SK-N-SH (cell line): ENCODE results near the gene ALPK3. TPM values are rescaled to one million over a fixed set of nuclear protein-coding genes. Genes with fewer than 3 reads are reported as not detected.

Source experiments
- CTCF ChIA-PET: fragments of 300-600, 350-600 bp; formaldehyde crosslinking; extraction: SDS; loops from one replicate; lab custom pipeline; 2021; lab: Yijun Ruan, JAX
- POLR2A ChIA-PET: fragments of 350-600 bp; sonication (Branson Sonifier 250); formaldehyde crosslinking; extraction: SDS; loops from one replicate; lab custom pipeline; 2020; ENCODE audit warnings: antibody characterized with exemption, inconsistent platforms; lab: Yijun Ruan, JAX
- DNase-seq: peaks from one replicate; pipeline ENCODE4 v3.0.0; 2012
- H2AFZ ChIP-seq: fragments of 200-600 bp; sonication (generic); 2 replicates; pipeline ENCODE4 v1.8.1; 2016; ENCODE audit warnings: antibody characterized with exemption, mild to moderate bottlenecking, low read depth
- H3F3A ChIP-seq: fragments of 200-600 bp; sonication (generic); replicated peaks from 2 replicates; pipeline ENCODE3; 2016; ENCODE audit warnings: antibody characterized with exemption, mild to moderate bottlenecking; ENCODE audit not compliant: insufficient read depth
- H3K27ac ChIP-seq, 2 experiments: fragments of 200-500 bp in 1 of 2; fragments of 200-600 bp in 1 of 2; sonication (Bioruptor generic) in 1 of 2; sonication (generic), shearing (Covaris generic) in 1 of 2; 2 replicates each; pipeline versions ENCODE4 v1.5.1 to v1.6.1; 2014 to 2016; ENCODE audit warnings: low read depth in 2 of 2, inconsistent platforms in 1 of 2, low read length in 1 of 2, mild to moderate bottlenecking in 1 of 2, mixed read lengths in 1 of 2
- H3K27me3 ChIP-seq: fragments of 200-600 bp; sonication (generic), shearing (Covaris generic); 2 replicates; pipeline ENCODE4 v1.6.1; 2016; ENCODE audit warnings: mixed run types; ENCODE audit not compliant: insufficient read depth
- H3K36me3 ChIP-seq, 2 experiments: fragments of 200-500 bp in 1 of 2; fragments of 200-600 bp in 1 of 2; sonication (Bioruptor generic) in 1 of 2; sonication (generic) in 1 of 2; replicated peaks in 1 of 2; 2 replicates each; pipeline versions ENCODE3 to v1.5.1; 2014 to 2016; ENCODE audit warnings: low read length in 1 of 2, mild to moderate bottlenecking in 1 of 2; ENCODE audit not compliant: insufficient read depth in 2 of 2, control insufficient read depth in 1 of 2
- H3K4me1 ChIP-seq, 2 experiments: fragments of 200-500 bp in 1 of 2; fragments of 200-600 bp in 1 of 2; sonication (Bioruptor generic) in 1 of 2; sonication (generic), shearing (Covaris generic) in 1 of 2; 2 replicates each; pipeline versions ENCODE4 v1.5.1 to v1.6.1; 2014 to 2016; ENCODE audit warnings: low read depth in 1 of 2, low read length in 1 of 2, mixed run types in 1 of 2; ENCODE audit not compliant: insufficient read depth in 2 of 2, control insufficient read depth in 1 of 2
- H3K4me2 ChIP-seq: fragments of 200-600 bp; sonication (generic), shearing (Covaris generic); 2 replicates; pipeline ENCODE4 v1.6.1; 2017; ENCODE audit warnings: mixed run types
- H3K4me3 ChIP-seq, 2 experiments: fragments of 200-500 bp in 1 of 2; fragments of 200-600 bp in 1 of 2; sonication (Bioruptor generic) in 1 of 2; sonication (generic), shearing (Covaris generic) in 1 of 2; 2 replicates each; pipeline versions ENCODE4 v1.5.1 to v1.8.1; 2014 to 2016; ENCODE audit warnings: low read depth in 2 of 2, inconsistent platforms in 1 of 2, low read length in 1 of 2, mild to moderate bottlenecking in 1 of 2, mixed read lengths in 1 of 2, moderate library complexity in 1 of 2
- H3K79me2 ChIP-seq: fragments of 200-600 bp; sonication (generic); 2 replicates; pipeline ENCODE4 v1.8.1; 2017; ENCODE audit warnings: mild to moderate bottlenecking; ENCODE audit not compliant: insufficient read depth
- H3K9ac ChIP-seq: fragments of 200-600 bp; sonication (generic); 2 replicates; pipeline ENCODE4 v1.6.1; 2017; ENCODE audit warnings: mixed run types
- H3K9me2 ChIP-seq: fragments of 200-600 bp; sonication (generic); 2 replicates; pipeline ENCODE4 v1.6.1; 2017; ENCODE audit warnings: mixed run types
- H3K9me3 ChIP-seq: fragments of 200-600 bp; sonication (generic); 2 replicates; pipeline ENCODE4 v1.6.1; 2017; ENCODE audit warnings: mixed run types, mild to moderate bottlenecking, moderate library complexity
- H4K20me1 ChIP-seq: fragments of 200-600 bp; sonication (generic); 2 replicates; pipeline ENCODE4 v1.6.1; 2017; ENCODE audit warnings: mild to moderate bottlenecking, mixed run types; ENCODE audit not compliant: insufficient read depth
- CHD2 ChIP-seq: fragments of 150-350 bp; IDR thresholded peaks from 2 replicates; pipeline ENCODE4 v1.6.1; 2018; ENCODE audit warnings: low read length; ENCODE audit not compliant: partially characterized antibody
- FOXJ3 ChIP-seq: sonication (generic); formaldehyde crosslinking; IDR thresholded peaks from 2 replicates; pipeline ENCODE4 v1.5.1; 2020; ENCODE audit warnings: mild to moderate bottlenecking, missing genetic modification reagents
- MXI1 ChIP-seq: IDR thresholded peaks from 2 replicates; pipeline ENCODE4 v1.6.1; 2012; ENCODE audit warnings: mild to moderate bottlenecking, low read depth, low read length, improper control_type of control experiment
- POLR2AphosphoS5 ChIP-seq: IDR thresholded peaks from 2 replicates; pipeline ENCODE4 v1.6.1; 2012; ENCODE audit warnings: low read depth, low read length
- RAD21 ChIP-seq: IDR thresholded peaks from 2 replicates; pipeline ENCODE4 v1.6.1; 2012; ENCODE audit warnings: mild to moderate bottlenecking, low read length
- SMC3 ChIP-seq: IDR thresholded peaks from 2 replicates; pipeline ENCODE4 v1.6.1; 2012; ENCODE audit warnings: low read depth, low read length, improper control_type of control experiment
- TAF1 ChIP-seq: IDR thresholded peaks from 2 replicates; pipeline ENCODE4 v1.6.1; 2012; ENCODE audit warnings: low read depth, mild to moderate bottlenecking, low read length, moderate library complexity, borderline replicate concordance
- TEAD4 ChIP-seq: IDR thresholded peaks from 2 replicates; pipeline ENCODE4 v1.4.0; 2012; ENCODE audit warnings: mild to moderate bottlenecking, borderline replicate concordance; ENCODE audit not compliant: insufficient read depth
- YY1 ChIP-seq: IDR thresholded peaks from 2 replicates; pipeline ENCODE4 v1.4.0; 2012; ENCODE audit warnings: low read depth, mild to moderate bottlenecking
- WGBS: methylation state at CpG from one replicate; pipeline ENCODE4 v1.1.6; 2017; ENCODE audit warnings: low lambda C conversion rate; 5-methylcytosine and 5-hydroxymethylcytosine counted together
- polyA plus RNA-seq, 3 experiments: library from polyadenylated mRNA; depleted of rRNA; stranded (reverse); fragments of >200 nt; gene quantifications; 2 replicates each; pipeline ENCODE4 v1.2.3, GENCODE V29; 2012
- small RNA-seq, 7 experiments: library from RNA; depleted of rRNA; stranded (forward); fragments of <200 nt; gene quantifications; one replicate each; pipeline ENCODE3, GENCODE V24; 2012
- TF ChIP-seq, protein P1 (sequence below): fragments of 150-350 bp; IDR thresholded peaks from 2 replicates; pipeline ENCODE4 v1.6.1; 2016; ENCODE audit warnings: mild to moderate bottlenecking, low read depth, low read length
- TF ChIP-seq, protein P2 (sequence below): IDR thresholded peaks from 2 replicates; pipeline ENCODE4 v1.6.1; 2012; ENCODE audit warnings: mild to moderate bottlenecking, low read depth, low read length, moderate library complexity
- TF ChIP-seq, protein P3 (sequence below): IDR thresholded peaks from 2 replicates; pipeline ENCODE4; 2012

ALPK3 gene
- polyA plus RNA-seq, 1 of the 3 experiments (the other 2 are of a cell fraction), result 0.16 TPM

DNA sequence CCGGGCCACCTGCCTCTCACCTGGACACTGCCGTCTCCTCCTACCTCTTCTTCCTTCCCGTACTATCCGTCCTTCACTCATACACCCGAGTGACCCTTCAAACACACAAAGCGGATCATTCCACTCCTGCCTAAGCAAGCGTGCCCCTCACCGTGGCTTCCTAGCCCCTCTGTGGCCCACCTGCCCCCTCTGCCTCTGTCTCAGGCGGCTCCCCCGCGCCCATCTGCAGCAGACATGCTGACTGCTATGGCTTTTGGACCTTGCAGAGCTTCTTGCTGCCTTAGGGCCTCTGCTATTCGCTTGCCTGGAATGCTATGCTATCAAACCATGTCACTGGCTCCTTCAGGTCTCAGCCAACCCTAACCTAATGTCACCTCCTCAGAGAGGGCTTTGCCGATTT, 105.4 kb downstream of the ALPK3 start:
- H3K27me3 ChIP-seq, result no peaks in the 10 kb centered on the region
- no peak for DNase-seq
- H3K4me3 ChIP-seq, result no peak overlapping the region
- H3F3A ChIP-seq, result no peaks in the 10 kb centered on the region
- ChIA-PET POLR2A (no interaction called here), CTCF (interaction anchor here (1.0 to 1.5 kb wide), 3 partner anchors 13 to 321 kb away, joined by 3 to 4 read pairs (median 3); no protein-coding TSS in a partner anchor)
- H3K9ac ChIP-seq, result no peak overlapping the region
- no peaks in the 10 kb centered on the region for H4K20me1 ChIP-seq
- H3K9me3 ChIP-seq, result no peaks in the 10 kb centered on the region
- no peak overlapping the region for H2AFZ ChIP-seq
- WGBS, result 95% methylated on average over 13 of the region's 13 CpGs
- H3K27ac ChIP-seq, result no peak overlapping the region
- TF ChIP-seq RAD21 (no peak), CHD2 (no peak), TAF1 (no peak), TEAD4 (no peak), POLR2AphosphoS5 (no peak), YY1 (no peak), MXI1 (no peak), FOXJ3 (no peak), SMC3 (no peak)
- TF ChIP-seq, protein P1, sequence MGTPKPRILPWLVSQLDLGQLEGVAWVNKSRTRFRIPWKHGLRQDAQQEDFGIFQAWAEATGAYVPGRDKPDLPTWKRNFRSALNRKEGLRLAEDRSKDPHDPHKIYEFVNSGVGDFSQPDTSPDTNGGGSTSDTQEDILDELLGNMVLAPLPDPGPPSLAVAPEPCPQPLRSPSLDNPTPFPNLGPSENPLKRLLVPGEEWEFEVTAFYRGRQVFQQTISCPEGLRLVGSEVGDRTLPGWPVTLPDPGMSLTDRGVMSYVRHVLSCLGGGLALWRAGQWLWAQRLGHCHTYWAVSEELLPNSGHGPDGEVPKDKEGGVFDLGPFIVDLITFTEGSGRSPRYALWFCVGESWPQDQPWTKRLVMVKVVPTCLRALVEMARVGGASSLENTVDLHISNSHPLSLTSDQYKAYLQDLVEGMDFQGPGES, result no peak
- TF ChIP-seq, protein P2, sequence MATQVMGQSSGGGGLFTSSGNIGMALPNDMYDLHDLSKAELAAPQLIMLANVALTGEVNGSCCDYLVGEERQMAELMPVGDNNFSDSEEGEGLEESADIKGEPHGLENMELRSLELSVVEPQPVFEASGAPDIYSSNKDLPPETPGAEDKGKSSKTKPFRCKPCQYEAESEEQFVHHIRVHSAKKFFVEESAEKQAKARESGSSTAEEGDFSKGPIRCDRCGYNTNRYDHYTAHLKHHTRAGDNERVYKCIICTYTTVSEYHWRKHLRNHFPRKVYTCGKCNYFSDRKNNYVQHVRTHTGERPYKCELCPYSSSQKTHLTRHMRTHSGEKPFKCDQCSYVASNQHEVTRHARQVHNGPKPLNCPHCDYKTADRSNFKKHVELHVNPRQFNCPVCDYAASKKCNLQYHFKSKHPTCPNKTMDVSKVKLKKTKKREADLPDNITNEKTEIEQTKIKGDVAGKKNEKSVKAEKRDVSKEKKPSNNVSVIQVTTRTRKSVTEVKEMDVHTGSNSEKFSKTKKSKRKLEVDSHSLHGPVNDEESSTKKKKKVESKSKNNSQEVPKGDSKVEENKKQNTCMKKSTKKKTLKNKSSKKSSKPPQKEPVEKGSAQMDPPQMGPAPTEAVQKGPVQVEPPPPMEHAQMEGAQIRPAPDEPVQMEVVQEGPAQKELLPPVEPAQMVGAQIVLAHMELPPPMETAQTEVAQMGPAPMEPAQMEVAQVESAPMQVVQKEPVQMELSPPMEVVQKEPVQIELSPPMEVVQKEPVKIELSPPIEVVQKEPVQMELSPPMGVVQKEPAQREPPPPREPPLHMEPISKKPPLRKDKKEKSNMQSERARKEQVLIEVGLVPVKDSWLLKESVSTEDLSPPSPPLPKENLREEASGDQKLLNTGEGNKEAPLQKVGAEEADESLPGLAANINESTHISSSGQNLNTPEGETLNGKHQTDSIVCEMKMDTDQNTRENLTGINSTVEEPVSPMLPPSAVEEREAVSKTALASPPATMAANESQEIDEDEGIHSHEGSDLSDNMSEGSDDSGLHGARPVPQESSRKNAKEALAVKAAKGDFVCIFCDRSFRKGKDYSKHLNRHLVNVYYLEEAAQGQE, result no peak
- TF ChIP-seq, protein P3, sequence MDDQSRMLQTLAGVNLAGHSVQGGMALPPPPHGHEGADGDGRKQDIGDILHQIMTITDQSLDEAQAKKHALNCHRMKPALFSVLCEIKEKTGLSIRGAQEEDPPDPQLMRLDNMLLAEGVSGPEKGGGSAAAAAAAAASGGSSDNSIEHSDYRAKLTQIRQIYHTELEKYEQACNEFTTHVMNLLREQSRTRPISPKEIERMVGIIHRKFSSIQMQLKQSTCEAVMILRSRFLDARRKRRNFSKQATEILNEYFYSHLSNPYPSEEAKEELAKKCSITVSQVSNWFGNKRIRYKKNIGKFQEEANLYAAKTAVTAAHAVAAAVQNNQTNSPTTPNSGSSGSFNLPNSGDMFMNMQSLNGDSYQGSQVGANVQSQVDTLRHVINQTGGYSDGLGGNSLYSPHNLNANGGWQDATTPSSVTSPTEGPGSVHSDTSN, result no peak
- H3K9me2 ChIP-seq, result no peaks in the 10 kb centered on the region
- H3K79me2 ChIP-seq, result no peaks in the 10 kb centered on the region
- peaks cover 5 to 6% of the 10 kb centered on the region in 2 experiments; a peak in 2 of 4 replicates for H3K4me1 ChIP-seq
- H3K36me3 ChIP-seq, result no peaks in the 10 kb centered on the region
- no peak overlapping the region for H3K4me2 ChIP-seq

Small RNA genes within 50 kb of the gene (small RNA-seq; reads per million reads assigned to genes)
- gene RF00402, result 0 reads per million in 7 experiments

Other genes with a start within 250 kb of the ALPK3 start
- gene ZSCAN2, start 216.3 kb upstream of the ALPK3 start, polyA plus RNA-seq (2012; rRNA removed), result 17.8 and 22.0 TPM in 2 replicates
- gene WDR73, start 163.1 kb upstream of the ALPK3 start, polyA plus RNA-seq (2012; rRNA removed), result 32.9 and 49.6 TPM in 2 replicates
- gene NMB, start 159.2 kb upstream of the ALPK3 start, polyA plus RNA-seq (2012; rRNA removed), result 5.3 and 6.5 TPM in 2 replicates
- 107 and 134 TPM in 2 replicates for gene SEC11A, start 101.2 kb upstream of the ALPK3 start, polyA plus RNA-seq (2012; rRNA removed)
- gene ZNF592, start 68.8 kb upstream of the ALPK3 start, polyA plus RNA-seq (2012; rRNA removed), result 8.0 and 8.7 TPM in 2 replicates
- not detected in 2 replicates for gene SLC28A1, start 67.3 kb downstream of the ALPK3 start, polyA plus RNA-seq (2012; rRNA removed)
- gene PDE8A, start 164.5 kb downstream of the ALPK3 start, polyA plus RNA-seq (2012; rRNA removed), result 13.4 and 18.7 TPM in 2 replicates